GM19397 (cell line): ENCODE results near the gene TRAF2.

Source experiments
- ATAC-seq: cut with Tn5 transposase; IDR thresholded peaks from one replicate; pipeline ENCODE4 v1.9.1; 2021; ENCODE audit warnings: mild to moderate bottlenecking, moderate library complexity; ENCODE audit not compliant: unreplicated experiment

Gene TRAF2

GRCh38 chr9:136958898-136959850, 72.9 kb downstream of the TRAF2 start:
- ATAC-seq: no peak

- ATAC-seq: no peak
These were observed 74.1 kb downstream of the TRAF2 start for GRCh38 chr9:136960212-136960937.

- no peak for ATAC-seq
These were observed 74.6 kb downstream of the TRAF2 start for GRCh38 chr9:136960938-136961275.

- ATAC-seq: no peak
These were observed 75.2 kb downstream of the TRAF2 start for GRCh38 chr9:136961279-136962065.

GRCh38 chr9:136962163-136962562, 75.8 kb downstream of the TRAF2 start:
- ATAC-seq: no peak

GRCh38 chr9:136962701-136963248, 76.5 kb downstream of the TRAF2 start:
- no peak for ATAC-seq

- ATAC-seq: no peak
These were observed 77.0 kb downstream of the TRAF2 start for GRCh38 chr9:136963341-136963740.

GRCh38 chr9:136963751-136964150, 77.4 kb downstream of the TRAF2 start:
- no peak for ATAC-seq

- ATAC-seq: no peak
These were observed 77.9 kb downstream of the TRAF2 start for GRCh38 chr9:136964171-136964689.

GRCh38 chr9:136964833-136965422, 78.6 kb downstream of the TRAF2 start:
- ATAC-seq: no peak

GRCh38 chr9:136965771-136966484, 79.6 kb downstream of the TRAF2 start:
- ATAC-seq: no peak

- ATAC-seq: no peak
These were observed 82.2 kb downstream of the TRAF2 start for GRCh38 chr9:136968333-136969127.

- no peak for ATAC-seq
These were observed 82.8 kb downstream of the TRAF2 start for GRCh38 chr9:136969150-136969549.

GRCh38 chr9:136969774-136970173, 83.5 kb downstream of the TRAF2 start:
- ATAC-seq: no peak

- no peak for ATAC-seq
These were observed 84.0 kb downstream of the TRAF2 start for GRCh38 chr9:136970361-136970760.

GRCh38 chr9:136971746-136972145, 85.4 kb downstream of the TRAF2 start:
- ATAC-seq: no peak

GRCh38 chr9:136972335-136972734, 86.0 kb downstream of the TRAF2 start:
- no peak for ATAC-seq

GRCh38 chr9:136972743-136973142, 86.4 kb downstream of the TRAF2 start:
- no peak for ATAC-seq
